HEK293 (cell line): ENCODE results near the gene FIBP.

Experiments used
- FEZF1 ChIP-seq: fragments of 450-650 bp; formaldehyde crosslinking; IDR thresholded peaks from 2 replicates; pipeline ENCODE4 v1.5.1; 2016; ENCODE audit warnings: missing biosample characterization, missing genetic modification characterization
- OVOL3 ChIP-seq: fragments of 450-650 bp; formaldehyde crosslinking; IDR thresholded peaks from 2 replicates; pipeline ENCODE4 v1.5.1; 2016; ENCODE audit warnings: missing biosample characterization, missing genetic modification characterization
- PRDM1 ChIP-seq: fragments of 450-650 bp; formaldehyde crosslinking; IDR thresholded peaks from 2 replicates; pipeline ENCODE4; 2016; ENCODE audit warnings: missing biosample characterization, missing genetic modification characterization
- SCRT1 ChIP-seq: fragments of 450-650 bp; formaldehyde crosslinking; IDR thresholded peaks from 2 replicates; pipeline ENCODE4 v1.5.1; 2016; ENCODE audit warnings: missing biosample characterization, missing genetic modification characterization, borderline replicate concordance
- WT1 ChIP-seq: fragments of 450-650 bp; formaldehyde crosslinking; IDR thresholded peaks from 2 replicates; pipeline ENCODE4 v1.5.1; 2016; ENCODE audit warnings: missing biosample characterization, missing genetic modification characterization
- YY2 ChIP-seq: fragments of 450-650 bp; formaldehyde crosslinking; IDR thresholded peaks from 2 replicates; pipeline ENCODE4 v1.5.1; 2016; ENCODE audit warnings: missing biosample characterization, missing genetic modification characterization
- ZBTB17 ChIP-seq: fragments of 450-650 bp; formaldehyde crosslinking; IDR thresholded peaks from 2 replicates; pipeline ENCODE4 v1.5.1; 2016; ENCODE audit warnings: missing biosample characterization, missing genetic modification characterization
- ZBTB20 ChIP-seq: fragments of 450-650 bp; formaldehyde crosslinking; IDR thresholded peaks from 2 replicates; pipeline ENCODE4 v1.5.1; 2016; ENCODE audit warnings: missing biosample characterization, missing genetic modification characterization
- ZBTB48 ChIP-seq: fragments of 450-650 bp; formaldehyde crosslinking; IDR thresholded peaks from 2 replicates; pipeline ENCODE4 v1.5.1; 2016; ENCODE audit warnings: missing biosample characterization, missing genetic modification characterization
- ZFP37 ChIP-seq: fragments of 450-650 bp; formaldehyde crosslinking; IDR thresholded peaks from 2 replicates; pipeline ENCODE4 v1.5.1; 2016; ENCODE audit warnings: missing biosample characterization, missing genetic modification characterization
- ZNF138 ChIP-seq: fragments of 450-650 bp; formaldehyde crosslinking; IDR thresholded peaks from 2 replicates; pipeline ENCODE4 v1.5.1; 2016; ENCODE audit warnings: missing biosample characterization, missing genetic modification characterization, borderline replicate concordance
- ZNF155 ChIP-seq: fragments of 450-650 bp; formaldehyde crosslinking; IDR thresholded peaks from 2 replicates; pipeline ENCODE4 v1.5.1; 2016; ENCODE audit warnings: missing biosample characterization, missing genetic modification characterization
- ZNF157 ChIP-seq: fragments of 450-650 bp; formaldehyde crosslinking; IDR thresholded peaks from 2 replicates; pipeline ENCODE4 v1.5.1; 2016; ENCODE audit warnings: missing biosample characterization, missing genetic modification characterization
- ZNF202 ChIP-seq: fragments of 450-650 bp; formaldehyde crosslinking; IDR thresholded peaks from 2 replicates; pipeline ENCODE4 v1.5.1; 2016; ENCODE audit warnings: missing biosample characterization, missing genetic modification characterization, borderline replicate concordance
- ZNF211 ChIP-seq: fragments of 450-650 bp; formaldehyde crosslinking; IDR thresholded peaks from 2 replicates; pipeline ENCODE4 v1.5.1; 2016; ENCODE audit warnings: low read depth, missing biosample characterization, missing genetic modification characterization
- ZNF214 ChIP-seq: fragments of 450-650 bp; formaldehyde crosslinking; IDR thresholded peaks from 2 replicates; pipeline ENCODE4 v1.5.1; 2017; ENCODE audit warnings: missing biosample characterization, mild to moderate bottlenecking, missing genetic modification characterization, borderline replicate concordance
- ZNF239 ChIP-seq: fragments of 450-650 bp; formaldehyde crosslinking; IDR thresholded peaks from 2 replicates; pipeline ENCODE4 v1.5.1; 2016; ENCODE audit warnings: missing biosample characterization, missing genetic modification characterization
- ZNF341 ChIP-seq: fragments of 450-650 bp; formaldehyde crosslinking; IDR thresholded peaks from 2 replicates; pipeline ENCODE4; 2016; ENCODE audit warnings: low read depth, missing biosample characterization, missing genetic modification characterization
- ZNF350 ChIP-seq: fragments of 450-650 bp; formaldehyde crosslinking; IDR thresholded peaks from 2 replicates; pipeline ENCODE4 v1.5.0; 2017; ENCODE audit warnings: missing biosample characterization, mild to moderate bottlenecking, missing genetic modification characterization
- ZNF366 ChIP-seq: fragments of 450-650 bp; formaldehyde crosslinking; conservative IDR thresholded peaks from 2 replicates; pipeline ENCODE4 v1.5.1; 2016; ENCODE audit warnings: missing biosample characterization, missing genetic modification characterization
- ZNF416 ChIP-seq: fragments of 450-650 bp; formaldehyde crosslinking; IDR thresholded peaks from 2 replicates; pipeline ENCODE4 v1.5.1; 2016; ENCODE audit warnings: missing biosample characterization, missing genetic modification characterization
- ZNF426 ChIP-seq: fragments of 450-650 bp; formaldehyde crosslinking; IDR thresholded peaks from 2 replicates; pipeline ENCODE4 v1.5.1; 2017; ENCODE audit warnings: missing biosample characterization, missing genetic modification characterization, mild to moderate bottlenecking, inconsistent platforms, moderate library complexity
- ZNF48 ChIP-seq: fragments of 450-650 bp; formaldehyde crosslinking; IDR thresholded peaks from 2 replicates; pipeline ENCODE4 v1.5.1; 2016; ENCODE audit warnings: missing biosample characterization, missing genetic modification characterization
- ZNF510 ChIP-seq: fragments of 450-650 bp; formaldehyde crosslinking; IDR thresholded peaks from 2 replicates; pipeline ENCODE4 v1.5.1; 2018; ENCODE audit warnings: mild to moderate bottlenecking, missing genetic modification characterization, missing biosample characterization; ENCODE audit not compliant: insufficient replicate concordance
- ZNF529 ChIP-seq: fragments of 450-650 bp; formaldehyde crosslinking; IDR thresholded peaks from 2 replicates; pipeline ENCODE4 v1.5.1; 2017; ENCODE audit warnings: missing genetic modification characterization, missing biosample characterization; ENCODE audit not compliant: insufficient replicate concordance
- ZNF621 ChIP-seq: fragments of 450-650 bp; formaldehyde crosslinking; IDR thresholded peaks from 2 replicates; pipeline ENCODE4 v1.5.1; 2017; ENCODE audit warnings: missing biosample characterization, missing genetic modification characterization
- ZNF624 ChIP-seq: fragments of 450-650 bp; formaldehyde crosslinking; IDR thresholded peaks from 2 replicates; pipeline ENCODE4 v1.5.1; 2017; ENCODE audit warnings: missing biosample characterization, missing genetic modification characterization
- ZNF654 ChIP-seq: fragments of 450-650 bp; formaldehyde crosslinking; IDR thresholded peaks from 2 replicates; pipeline ENCODE4 v1.5.1; 2016; ENCODE audit warnings: low read depth, missing biosample characterization, missing genetic modification characterization
- ZNF701 ChIP-seq: fragments of 450-650 bp; formaldehyde crosslinking; IDR thresholded peaks from 2 replicates; pipeline ENCODE4 v1.5.1; 2016; ENCODE audit warnings: missing biosample characterization, missing genetic modification characterization
- ZNF837 ChIP-seq: fragments of 450-650 bp; formaldehyde crosslinking; IDR thresholded peaks from 2 replicates; pipeline ENCODE4 v1.5.1; 2016; ENCODE audit warnings: missing biosample characterization, missing genetic modification characterization
- ZXDB ChIP-seq: fragments of 450-650 bp; formaldehyde crosslinking; IDR thresholded peaks from 2 replicates; pipeline ENCODE4 v1.5.1; 2016; ENCODE audit warnings: missing biosample characterization, missing genetic modification characterization
- TF ChIP-seq, protein P1 (sequence below): fragments of 450-650 bp; formaldehyde crosslinking; IDR thresholded peaks from 2 replicates; pipeline ENCODE4 v1.5.1; 2016; ENCODE audit warnings: missing biosample characterization, missing genetic modification characterization, borderline replicate concordance
- TF ChIP-seq, protein P2 (sequence below): fragments of 450-650 bp; formaldehyde crosslinking; optimal IDR thresholded peaks from 2 replicates; pipeline ENCODE3; 2016; ENCODE audit warnings: missing biosample characterization, mild to moderate bottlenecking, missing genetic modification characterization
- TF ChIP-seq, protein P3 (sequence below): fragments of 450-650 bp; formaldehyde crosslinking; IDR thresholded peaks from 2 replicates; pipeline ENCODE4 v1.5.1; 2016; ENCODE audit warnings: missing biosample characterization, missing genetic modification characterization
- TF ChIP-seq, protein P4 (sequence below): fragments of 450-650 bp; formaldehyde crosslinking; IDR thresholded peaks from 2 replicates; pipeline ENCODE4 v1.5.1; 2016; ENCODE audit warnings: missing biosample characterization, missing genetic modification characterization

FIBP gene

DNA sequence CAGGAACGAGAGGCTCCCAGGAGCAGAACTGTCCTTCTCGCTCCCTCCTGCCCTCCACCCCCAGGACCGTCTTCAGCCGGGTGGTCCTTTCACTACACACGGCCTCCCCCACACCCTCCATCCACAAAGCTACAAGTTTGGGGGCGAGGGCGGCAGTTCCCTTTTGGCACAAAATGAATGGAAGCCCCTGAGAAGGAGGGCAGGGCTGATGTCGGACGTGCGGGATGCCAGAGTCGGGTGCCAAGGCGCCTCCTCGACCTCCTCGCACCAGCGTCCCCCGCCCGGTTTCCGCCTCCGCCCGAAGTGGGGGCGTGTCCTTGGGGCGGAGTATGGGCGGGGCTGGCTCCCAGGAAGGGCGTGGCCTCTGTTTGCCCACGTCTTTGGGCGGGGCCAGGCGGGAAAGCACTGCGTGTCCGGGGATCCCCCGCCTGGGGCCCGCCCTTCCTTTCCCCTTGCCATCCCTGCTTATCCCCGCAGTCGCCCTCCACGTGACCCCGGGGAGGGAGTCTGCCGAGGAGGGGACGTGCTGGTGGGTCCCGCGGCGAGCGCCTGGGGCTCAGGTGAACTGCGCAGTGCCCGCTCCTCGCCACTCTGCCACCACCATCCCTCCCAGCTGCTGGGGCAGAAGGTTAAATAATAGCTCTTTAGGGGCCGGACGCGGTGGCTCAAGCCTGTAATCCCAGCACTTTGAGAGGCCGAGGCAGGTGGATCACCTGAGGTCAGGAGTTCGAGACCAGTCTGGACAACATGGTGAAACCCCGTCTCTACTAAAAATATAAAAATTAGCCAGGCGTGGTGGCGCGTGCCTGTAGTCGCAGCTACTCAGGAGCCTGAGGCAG, 14.7 kb downstream of the FIBP start (continued):
- TF ChIP-seq, protein P1, sequence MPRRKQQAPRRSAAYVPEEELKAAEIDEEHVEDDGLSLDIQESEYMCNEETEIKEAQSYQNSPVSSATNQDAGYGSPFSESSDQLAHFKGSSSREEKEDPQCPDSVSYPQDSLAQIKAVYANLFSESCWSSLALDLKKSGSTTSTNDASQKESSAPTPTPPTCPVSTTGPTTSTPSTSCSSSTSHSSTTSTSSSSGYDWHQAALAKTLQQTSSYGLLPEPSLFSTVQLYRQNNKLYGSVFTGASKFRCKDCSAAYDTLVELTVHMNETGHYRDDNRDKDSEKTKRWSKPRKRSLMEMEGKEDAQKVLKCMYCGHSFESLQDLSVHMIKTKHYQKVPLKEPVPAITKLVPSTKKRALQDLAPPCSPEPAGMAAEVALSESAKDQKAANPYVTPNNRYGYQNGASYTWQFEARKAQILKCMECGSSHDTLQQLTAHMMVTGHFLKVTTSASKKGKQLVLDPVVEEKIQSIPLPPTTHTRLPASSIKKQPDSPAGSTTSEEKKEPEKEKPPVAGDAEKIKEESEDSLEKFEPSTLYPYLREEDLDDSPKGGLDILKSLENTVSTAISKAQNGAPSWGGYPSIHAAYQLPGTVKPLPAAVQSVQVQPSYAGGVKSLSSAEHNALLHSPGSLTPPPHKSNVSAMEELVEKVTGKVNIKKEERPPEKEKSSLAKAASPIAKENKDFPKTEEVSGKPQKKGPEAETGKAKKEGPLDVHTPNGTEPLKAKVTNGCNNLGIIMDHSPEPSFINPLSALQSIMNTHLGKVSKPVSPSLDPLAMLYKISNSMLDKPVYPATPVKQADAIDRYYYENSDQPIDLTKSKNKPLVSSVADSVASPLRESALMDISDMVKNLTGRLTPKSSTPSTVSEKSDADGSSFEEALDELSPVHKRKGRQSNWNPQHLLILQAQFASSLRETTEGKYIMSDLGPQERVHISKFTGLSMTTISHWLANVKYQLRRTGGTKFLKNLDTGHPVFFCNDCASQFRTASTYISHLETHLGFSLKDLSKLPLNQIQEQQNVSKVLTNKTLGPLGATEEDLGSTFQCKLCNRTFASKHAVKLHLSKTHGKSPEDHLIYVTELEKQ (tag by site-specific recombination) = no peak
- TF ChIP-seq ZNF529 (tag by site-specific recombination) (no peak), ZNF624 (no peak), ZNF214 (tag by site-specific recombination) (no peak), ZNF837 (no peak), ZBTB17 (peak; percentile 57), FEZF1 (no peak), ZNF211 (tag by site-specific recombination) (no peak), ZFP37 (tag by site-specific recombination) (no peak), ZNF202 (tag by site-specific recombination) (no peak), SCRT1 (tag by site-specific recombination) (no peak), ZNF155 (tag by site-specific recombination) (no peak), ZNF48 (tag by site-specific recombination) (no peak), ZBTB48 (tag by site-specific recombination) (peak; percentile 89), OVOL3 (tag by site-specific recombination) (no peak), YY2 (tag by site-specific recombination) (no peak), ZNF157 (tag by site-specific recombination) (no peak), ZNF701 (no peak), ZNF510 (tag by site-specific recombination) (no peak), ZNF654 (tag by site-specific recombination) (no peak), WT1 (tag by site-specific recombination) (peak; percentile 64; the same call in 1 of the 2 replicates), ZXDB (tag by site-specific recombination) (peak; percentile 56), PRDM1 (tag by site-specific recombination) (no peak), ZNF416 (tag by site-specific recombination) (no peak), ZNF350 (no peak), ZNF621 (tag by site-specific recombination) (no peak), ZNF426 (tag by site-specific recombination) (no peak), ZNF138 (tag by site-specific recombination) (no peak), ZNF239 (tag by site-specific recombination) (no peak), ZNF366 (tag by site-specific recombination) (0 out of 2 replicates have a peak, but pooled peaks have one; percentile 12), ZBTB20 (tag by site-specific recombination) (no peak; the same call in 1 of the 2 replicates), ZNF341 (tag by site-specific recombination) (peak; percentile 24; the same call in 1 of the 2 replicates)
- TF ChIP-seq, protein P2, sequence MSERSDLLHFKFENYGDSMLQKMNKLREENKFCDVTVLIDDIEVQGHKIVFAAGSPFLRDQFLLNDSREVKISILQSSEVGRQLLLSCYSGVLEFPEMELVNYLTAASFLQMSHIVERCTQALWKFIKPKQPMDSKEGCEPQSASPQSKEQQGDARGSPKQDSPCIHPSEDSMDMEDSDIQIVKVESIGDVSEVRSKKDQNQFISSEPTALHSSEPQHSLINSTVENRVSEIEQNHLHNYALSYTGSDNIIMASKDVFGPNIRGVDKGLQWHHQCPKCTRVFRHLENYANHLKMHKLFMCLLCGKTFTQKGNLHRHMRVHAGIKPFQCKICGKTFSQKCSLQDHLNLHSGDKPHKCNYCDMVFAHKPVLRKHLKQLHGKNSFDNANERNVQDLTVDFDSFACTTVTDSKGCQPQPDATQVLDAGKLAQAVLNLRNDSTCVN (tag by site-specific recombination) = peak; percentile 57
- TF ChIP-seq, protein P3, sequence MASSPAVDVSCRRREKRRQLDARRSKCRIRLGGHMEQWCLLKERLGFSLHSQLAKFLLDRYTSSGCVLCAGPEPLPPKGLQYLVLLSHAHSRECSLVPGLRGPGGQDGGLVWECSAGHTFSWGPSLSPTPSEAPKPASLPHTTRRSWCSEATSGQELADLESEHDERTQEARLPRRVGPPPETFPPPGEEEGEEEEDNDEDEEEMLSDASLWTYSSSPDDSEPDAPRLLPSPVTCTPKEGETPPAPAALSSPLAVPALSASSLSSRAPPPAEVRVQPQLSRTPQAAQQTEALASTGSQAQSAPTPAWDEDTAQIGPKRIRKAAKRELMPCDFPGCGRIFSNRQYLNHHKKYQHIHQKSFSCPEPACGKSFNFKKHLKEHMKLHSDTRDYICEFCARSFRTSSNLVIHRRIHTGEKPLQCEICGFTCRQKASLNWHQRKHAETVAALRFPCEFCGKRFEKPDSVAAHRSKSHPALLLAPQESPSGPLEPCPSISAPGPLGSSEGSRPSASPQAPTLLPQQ (tag by site-specific recombination) = peak; percentile 98
- TF ChIP-seq, protein P4, sequence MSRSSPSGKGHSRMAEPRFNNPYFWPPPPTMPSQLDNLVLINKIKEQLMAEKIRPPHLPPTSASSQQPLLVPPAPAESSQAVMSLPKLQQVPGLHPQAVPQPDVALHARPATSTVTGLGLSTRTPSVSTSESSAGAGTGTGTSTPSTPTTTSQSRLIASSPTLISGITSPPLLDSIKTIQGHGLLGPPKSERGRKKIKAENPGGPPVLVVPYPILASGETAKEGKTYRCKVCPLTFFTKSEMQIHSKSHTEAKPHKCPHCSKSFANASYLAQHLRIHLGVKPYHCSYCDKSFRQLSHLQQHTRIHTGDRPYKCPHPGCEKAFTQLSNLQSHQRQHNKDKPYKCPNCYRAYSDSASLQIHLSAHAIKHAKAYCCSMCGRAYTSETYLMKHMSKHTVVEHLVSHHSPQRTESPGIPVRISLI = no peak
